Liver (tissue), 9 donors: ENCODE data around the gene PXMP4. TPM values are rescaled to one million over a fixed set of nuclear protein-coding genes. Genes with fewer than 3 reads are reported as not detected.

Experiments
- DNase-seq: peaks from one replicate; pipeline ENCODE4 v3.0.0-alpha.2; 2017; ENCODE audit warnings: low spot score
- H3K27ac ChIP-seq, 2 donors: one replicate each; pipeline ENCODE4 v1.7.0; 2013; ENCODE audit warnings: inconsistent platforms in 2 of 2, low read length in 2 of 2, control low read depth in 1 of 2, low read depth in 1 of 2, mild to moderate bottlenecking in 1 of 2
- H3K27me3 ChIP-seq, 4 donors: one replicate each; pipeline versions ENCODE4 v1.6.1 to v1.7.0; 2013; ENCODE audit warnings: low read length in 3 of 4, inconsistent platforms in 1 of 4, mild to moderate bottlenecking in 1 of 4, moderate library complexity in 1 of 4; ENCODE audit not compliant: control insufficient read depth in 4 of 4, insufficient read depth in 4 of 4
- H3K36me3 ChIP-seq, 4 donors: one replicate each; pipeline versions ENCODE4 v1.6.1 to v1.7.0; 2013; ENCODE audit warnings: low read length in 3 of 4, mild to moderate bottlenecking in 3 of 4, low read depth in 1 of 4, moderate library complexity in 1 of 4; ENCODE audit not compliant: control insufficient read depth in 4 of 4, insufficient read depth in 3 of 4
- H3K4me1 ChIP-seq, 4 donors: one replicate each; pipeline versions ENCODE4 v1.6.1 to v1.7.0; 2013; ENCODE audit warnings: low read length in 3 of 4, mild to moderate bottlenecking in 3 of 4, moderate library complexity in 1 of 4; ENCODE audit not compliant: control insufficient read depth in 4 of 4, insufficient read depth in 4 of 4
- H3K4me3 ChIP-seq, 3 donors: one replicate each; pipeline versions ENCODE4 v1.6.1 to v1.7.0; 2013; ENCODE audit warnings: low read length in 3 of 3, control low read depth in 1 of 3, low read depth in 1 of 3, mild to moderate bottlenecking in 1 of 3
- H3K9ac ChIP-seq, 2 donors: one replicate each; pipeline ENCODE4 v1.7.0; 2013; ENCODE audit warnings: low read length in 2 of 2, mild to moderate bottlenecking in 2 of 2, moderate library complexity in 2 of 2, control low read depth in 1 of 2, low read depth in 1 of 2
- H3K9me3 ChIP-seq, 4 donors: one replicate each; pipeline versions ENCODE4 v1.6.1 to v1.7.0; 2013; ENCODE audit warnings: low read length in 3 of 4; ENCODE audit not compliant: control insufficient read depth in 4 of 4
- ATF3 ChIP-seq: IDR thresholded peaks from 2 replicates; pipeline ENCODE4 v1.6.1; 2016; ENCODE audit warnings: antibody characterized with exemption
- CTCF ChIP-seq: fragments of 150-350 bp; IDR thresholded peaks from 2 replicates; pipeline ENCODE4 v1.5.1; 2017; ENCODE audit warnings: improper control_type of control experiment, low read depth, low read length; ENCODE audit not compliant: missing input control
- EGR1 ChIP-seq, 2 donors: IDR thresholded peaks; 2 replicates each; pipeline ENCODE4 v1.6.1; 2016 to 2018; ENCODE audit warnings: antibody characterized with exemption in 2 of 2, low read depth in 2 of 2
- FOXA1 ChIP-seq: IDR thresholded peaks from 2 replicates; pipeline ENCODE4 v1.6.1; 2016; ENCODE audit warnings: antibody characterized with exemption
- FOXA2 ChIP-seq: IDR thresholded peaks from 2 replicates; pipeline ENCODE4 v1.6.1; 2016; ENCODE audit warnings: antibody characterized with exemption
- GABPA ChIP-seq, 2 donors: IDR thresholded peaks in 1 of 2; conservative IDR thresholded peaks in 1 of 2; 2 replicates each; pipeline ENCODE4 v1.6.1; 2016; ENCODE audit warnings: antibody characterized with exemption in 2 of 2, mild to moderate bottlenecking in 1 of 2, moderate library complexity in 1 of 2
- HNF4G ChIP-seq: IDR thresholded peaks from 2 replicates; pipeline ENCODE4 v1.6.1; 2016; ENCODE audit warnings: antibody characterized with exemption
- JUND ChIP-seq, 2 donors: IDR thresholded peaks; 2 replicates each; pipeline ENCODE4 v1.6.1; 2016; ENCODE audit warnings: antibody characterized with exemption in 2 of 2
- MAX ChIP-seq: IDR thresholded peaks from 2 replicates; pipeline ENCODE4 v1.6.1; 2016; ENCODE audit warnings: antibody characterized with exemption
- NR2F2 ChIP-seq: IDR thresholded peaks from 2 replicates; pipeline ENCODE4 v1.6.1; 2016; ENCODE audit warnings: antibody characterized with exemption
- RAD21 ChIP-seq, 2 donors: IDR thresholded peaks; 2 replicates each; pipeline ENCODE4 v1.6.1; 2016; ENCODE audit warnings: antibody characterized with exemption in 2 of 2, mild to moderate bottlenecking in 2 of 2
- REST ChIP-seq: IDR thresholded peaks from 2 replicates; pipeline ENCODE4 v1.6.1; 2016; ENCODE audit warnings: antibody characterized with exemption, mild to moderate bottlenecking
- RXRA ChIP-seq, 2 donors: IDR thresholded peaks; 2 replicates each; pipeline ENCODE4 v1.6.1; 2017 to 2018; ENCODE audit warnings: antibody characterized with exemption in 2 of 2, mild to moderate bottlenecking in 1 of 2
- SP1 ChIP-seq: IDR thresholded peaks from 2 replicates; pipeline ENCODE4 v1.6.1; 2018; ENCODE audit warnings: antibody characterized with exemption, mild to moderate bottlenecking
- TAF1 ChIP-seq: conservative IDR thresholded peaks from 2 replicates; pipeline ENCODE4 v1.6.1; 2016; ENCODE audit warnings: antibody characterized with exemption, mild to moderate bottlenecking
- YY1 ChIP-seq: IDR thresholded peaks from 2 replicates; pipeline ENCODE4 v1.6.1; 2016; ENCODE audit warnings: antibody characterized with exemption, mild to moderate bottlenecking
- ZBTB33 ChIP-seq: IDR thresholded peaks from 2 replicates; pipeline ENCODE4 v1.6.1; 2016; ENCODE audit warnings: antibody characterized with exemption
- WGBS: extraction: QIAGEN DNeasy Blood & Tissue Kit; methylation state at CpG from one replicate; pipeline ENCODE4 v1.1.7; 2013; 5-methylcytosine and 5-hydroxymethylcytosine counted together
- polyA plus RNA-seq, 2 donors: library from polyadenylated mRNA; stranded (reverse) in 1 of 2; unstranded in 1 of 2; fragments of 200-250 nt in 1 of 2; fragments of >200 nt in 1 of 2; fragmentation: Nextera tagmentation in 1 of 2; extraction: Ambion mirVana in 1 of 2; gene quantifications; one replicate each; pipeline versions ENCODE4 v1.2.1 to v1.2.3, GENCODE V29; 2013 to 2015
- total RNA-seq, 2 donors: library from RNA; depleted of rRNA; stranded (reverse); fragments of >200 nt; gene quantifications; one replicate each; pipeline ENCODE4 v1.2.3, GENCODE V29; 2014
- donor health status: healthy.
- donor health status: healthy.
- donor health status: healthy.
- donor health status: healthy.
- donor health status: healthy.

PXMP4 gene
- total and polyA plus RNA-seq, 4 donors: 5.5 to 16.0 (median 9.3) TPM

GRCh38 chr20:33653900-33654596 is 66.1 kb downstream of the PXMP4 start:
- H3K4me1 ChIP-seq: peaks cover 0 to 10% (median 9%) of the 10 kb centered on the region in 4 donors
- no peak for DNase-seq

GRCh38 chr20:33653218-33653899 is 66.8 kb downstream of the PXMP4 start:
- no peaks in the 10 kb centered on the region for H3K36me3 ChIP-seq
- H3K9ac ChIP-seq: no peak overlapping the region
- no peak overlapping the region for H3K4me3 ChIP-seq
- peaks cover 0 to 16% (median 13%) of the 10 kb centered on the region in 4 donors for H3K4me1 ChIP-seq
- H3K27ac ChIP-seq: no peak overlapping the region
- no peaks in the 10 kb centered on the region for H3K9me3 ChIP-seq
- 48% methylated on average over 16 of the region's 16 CpGs for WGBS
- peak; percentile 69 for DNase-seq
- no peaks in the 10 kb centered on the region for H3K27me3 ChIP-seq
- TF ChIP-seq RXRA (IDR thresholded peaks at IDR 0.05): no peak
- no peak for TF ChIP-seq JUND (IDR thresholded peaks at IDR 0.05)
- no peak for TF ChIP-seq EGR1 (IDR thresholded peaks at IDR 0.05; ENCODE audit: low read depth in 2 of 2)
- TF ChIP-seq ATF3: no peak
- TF ChIP-seq FOXA2: no peak
- peak; percentile 87 to 94 for TF ChIP-seq RAD21 (IDR thresholded peaks at IDR 0.05)
- TF ChIP-seq MAX: no peak
- no peak for TF ChIP-seq REST

More at GRCh38 chr20:33653900-33654596, 66.1 kb downstream of the PXMP4 start:
- H3K27ac ChIP-seq: no peak overlapping the region
- no peak overlapping the region for H3K4me3 ChIP-seq
- WGBS: 81% methylated on average over 11 of the region's 11 CpGs
- no peaks in the 10 kb centered on the region for H3K27me3 ChIP-seq
- no peaks in the 10 kb centered on the region for H3K9me3 ChIP-seq
- H3K9ac ChIP-seq: no peak overlapping the region
- TF ChIP-seq NR2F2 (no peak), EGR1 (IDR thresholded peaks at IDR 0.05; ENCODE audit: low read depth in 2 of 2) (no peak), YY1 (no peak), CTCF (no peak), ATF3 (no peak), HNF4G (no peak), SP1 (no peak), FOXA1 (no peak), MAX (no peak), GABPA (IDR thresholded peaks at IDR 0.05 in 1 of 2, conservative IDR thresholded peaks at IDR 0.05 in 1 of 2) (no peak), TAF1 (no peak), RXRA (IDR thresholded peaks at IDR 0.05) (no peak), ZBTB33 (no peak), FOXA2 (no peak)
- peaks cover 0 to 1% (median under 1%) of the 10 kb centered on the region in 4 donors for H3K36me3 ChIP-seq
